HepG2 (cell line): ENCODE data around the gene SNX21. TPM values are rescaled to one million over a fixed set of nuclear protein-coding genes. Genes with fewer than 3 reads are reported as not detected.

Source experiments
- JUNB ChIP-seq: sonication (generic); formaldehyde crosslinking; IDR thresholded peaks from 2 replicates; pipeline ENCODE4 v1.8.0; 2022; ENCODE audit warnings: missing genetic modification reagents, mild to moderate bottlenecking, borderline replicate concordance
- MIER3 ChIP-seq: IDR thresholded peaks from 2 replicates; pipeline ENCODE4 v1.6.1; 2016; ENCODE audit warnings: missing compliant biosample characterization, borderline replicate concordance
- NFRKB ChIP-seq: fragments of 450-650 bp; IDR thresholded peaks from 2 replicates; pipeline ENCODE4 v1.6.1; 2017
- RXRB ChIP-seq: IDR thresholded peaks from 2 replicates; pipeline ENCODE4 v1.6.1; 2016; ENCODE audit warnings: borderline replicate concordance, missing genetic modification reagents, missing compliant biosample characterization
- ZBTB42 ChIP-seq: sonication (generic); formaldehyde crosslinking; IDR thresholded peaks from 2 replicates; pipeline ENCODE4 v1.5.0; 2020; ENCODE audit warnings: mild to moderate bottlenecking, missing genetic modification reagents
- ZNF317 ChIP-seq: sonication (generic); formaldehyde crosslinking; IDR thresholded peaks from 2 replicates; pipeline ENCODE4 v1.5.0; 2020; ENCODE audit warnings: mild to moderate bottlenecking, missing genetic modification reagents
- ZNF749 ChIP-seq: sonication (generic); formaldehyde crosslinking; IDR thresholded peaks from 2 replicates; pipeline ENCODE4 v1.8.0; 2022; ENCODE audit warnings: mild to moderate bottlenecking, missing genetic modification reagents, moderate library complexity, borderline replicate concordance
- polyA plus RNA-seq, 8 experiments: library from polyadenylated mRNA; depleted of rRNA in 3 of 8; stranded (reverse) in 7 of 8; unstranded in 1 of 8; fragments of >200 nt; fragmentation: Illumina TruSeq in 4 of 8; extraction: Trizol in 4 of 8; gene quantifications; 2 replicates each; pipeline versions ENCODE4 v1.2.1 to v1.2.3, GENCODE V29; 2011 to 2016; ENCODE audit warnings: low read depth in 4 of 8, missing spikeins in 1 of 8, mixed read lengths in 1 of 8; ENCODE audit not compliant: insufficient read depth in 1 of 8
- total RNA-seq, 5 experiments: library from RNA; depleted of rRNA; stranded (reverse); fragments of >200 nt; fragmentation: Illumina TruSeq; extraction: Trizol; gene quantifications; 2 replicates each; pipeline ENCODE4 v1.2.3, GENCODE V29; 2016; ENCODE audit warnings: low read depth in 1 of 5
- TF ChIP-seq, protein P1 (sequence below): sonication (generic); formaldehyde crosslinking; conservative IDR thresholded peaks from 2 replicates; pipeline ENCODE4 v1.8.1; 2023; ENCODE audit warnings: missing genetic modification reagents
- TF ChIP-seq, protein P2 (sequence below): sonication (generic); formaldehyde crosslinking; IDR thresholded peaks from 2 replicates; pipeline ENCODE4 v1.5.0; 2020; ENCODE audit warnings: missing genetic modification reagents
- TF ChIP-seq, protein P3 (sequence below): sonication (generic); formaldehyde crosslinking; IDR thresholded peaks from 2 replicates; pipeline ENCODE4 v1.9.0; 2022; ENCODE audit warnings: low read depth, missing genetic modification reagents

Gene SNX21
- total and polyA plus RNA-seq, 2 of the 13 experiments (the other 11 are each of a cell fraction or from before 2014, with no cell fraction given), result 7.7 to 12.8 TPM

DNA sequence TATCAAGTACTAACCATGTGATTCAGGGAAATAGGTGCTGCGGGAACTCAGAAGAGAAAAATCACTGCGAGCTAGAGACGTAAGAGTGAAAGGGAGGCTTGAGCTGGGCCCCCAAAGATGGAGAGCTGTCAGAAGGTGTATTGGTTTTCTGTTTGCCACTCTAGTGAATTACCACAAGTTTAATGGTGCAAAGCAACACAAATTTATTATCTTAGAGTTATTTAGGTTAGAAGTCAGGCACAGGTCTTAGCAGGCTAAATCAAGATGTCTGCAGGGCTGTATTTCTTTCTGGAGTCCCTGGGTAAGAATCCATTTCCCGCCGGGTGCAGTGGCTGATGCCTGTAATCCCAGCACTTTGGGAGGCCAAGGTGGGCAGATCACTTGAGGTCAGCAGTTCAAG lies 26.3 kb downstream of the SNX21 start (continued):
- TF ChIP-seq, protein P1, sequence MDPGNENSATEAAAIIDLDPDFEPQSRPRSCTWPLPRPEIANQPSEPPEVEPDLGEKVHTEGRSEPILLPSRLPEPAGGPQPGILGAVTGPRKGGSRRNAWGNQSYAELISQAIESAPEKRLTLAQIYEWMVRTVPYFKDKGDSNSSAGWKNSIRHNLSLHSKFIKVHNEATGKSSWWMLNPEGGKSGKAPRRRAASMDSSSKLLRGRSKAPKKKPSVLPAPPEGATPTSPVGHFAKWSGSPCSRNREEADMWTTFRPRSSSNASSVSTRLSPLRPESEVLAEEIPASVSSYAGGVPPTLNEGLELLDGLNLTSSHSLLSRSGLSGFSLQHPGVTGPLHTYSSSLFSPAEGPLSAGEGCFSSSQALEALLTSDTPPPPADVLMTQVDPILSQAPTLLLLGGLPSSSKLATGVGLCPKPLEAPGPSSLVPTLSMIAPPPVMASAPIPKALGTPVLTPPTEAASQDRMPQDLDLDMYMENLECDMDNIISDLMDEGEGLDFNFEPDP, result no peak
- TF ChIP-seq MIER3 (CRISPR knock-in tag) (no peak), ZNF317 (no peak), ZNF749 (no peak), ZBTB42 (CRISPR knock-in tag) (no peak), JUNB (CRISPR knock-in tag) (no peak), RXRB (CRISPR knock-in tag) (no peak), NFRKB (no peak)
- TF ChIP-seq, protein P2, sequence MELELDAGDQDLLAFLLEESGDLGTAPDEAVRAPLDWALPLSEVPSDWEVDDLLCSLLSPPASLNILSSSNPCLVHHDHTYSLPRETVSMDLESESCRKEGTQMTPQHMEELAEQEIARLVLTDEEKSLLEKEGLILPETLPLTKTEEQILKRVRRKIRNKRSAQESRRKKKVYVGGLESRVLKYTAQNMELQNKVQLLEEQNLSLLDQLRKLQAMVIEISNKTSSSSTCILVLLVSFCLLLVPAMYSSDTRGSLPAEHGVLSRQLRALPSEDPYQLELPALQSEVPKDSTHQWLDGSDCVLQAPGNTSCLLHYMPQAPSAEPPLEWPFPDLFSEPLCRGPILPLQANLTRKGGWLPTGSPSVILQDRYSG (CRISPR knock-in tag), result no peak
- TF ChIP-seq, protein P3, sequence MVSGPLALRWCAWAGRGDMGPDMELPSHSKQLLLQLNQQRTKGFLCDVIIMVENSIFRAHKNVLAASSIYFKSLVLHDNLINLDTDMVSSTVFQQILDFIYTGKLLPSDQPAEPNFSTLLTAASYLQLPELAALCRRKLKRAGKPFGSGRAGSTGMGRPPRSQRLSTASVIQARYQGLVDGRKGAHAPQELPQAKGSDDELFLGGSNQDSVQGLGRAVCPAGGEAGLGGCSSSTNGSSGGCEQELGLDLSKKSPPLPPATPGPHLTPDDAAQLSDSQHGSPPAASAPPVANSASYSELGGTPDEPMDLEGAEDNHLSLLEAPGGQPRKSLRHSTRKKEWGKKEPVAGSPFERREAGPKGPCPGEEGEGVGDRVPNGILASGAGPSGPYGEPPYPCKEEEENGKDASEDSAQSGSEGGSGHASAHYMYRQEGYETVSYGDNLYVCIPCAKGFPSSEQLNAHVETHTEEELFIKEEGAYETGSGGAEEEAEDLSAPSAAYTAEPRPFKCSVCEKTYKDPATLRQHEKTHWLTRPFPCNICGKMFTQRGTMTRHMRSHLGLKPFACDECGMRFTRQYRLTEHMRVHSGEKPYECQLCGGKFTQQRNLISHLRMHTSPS, result no peak
